ENCODE data around the gene TWIST2.

The TWIST2 gene

DNA sequence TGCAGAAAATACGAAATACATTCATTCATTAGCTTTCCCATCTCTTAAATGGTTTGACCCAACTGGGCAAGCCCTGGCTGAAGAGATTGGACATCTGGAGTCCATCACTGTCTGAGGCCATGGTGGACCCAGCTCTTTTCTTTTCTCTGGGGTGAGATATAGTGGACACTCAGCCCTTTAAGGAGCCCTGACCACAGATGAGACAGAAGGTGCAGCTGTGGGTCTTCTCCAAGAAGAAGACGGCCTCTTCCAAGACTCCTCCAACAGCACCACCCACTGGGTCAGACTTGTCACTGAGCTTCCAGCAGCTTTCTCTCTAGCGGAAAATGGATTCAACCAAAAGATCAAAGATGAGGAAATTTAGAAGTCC, 27.2 kb downstream of the TWIST2 start:
- Histone ChIP-seq H3K9me3 (ENCODE audit: low read length) (no peaks in the 10 kb centered on the region), H3K27me3 (ENCODE audit: insufficient read depth, low read length) (no peaks in the 10 kb centered on the region), H4K20me1 (ENCODE audit: insufficient read depth, low read length) (no peaks in the 10 kb centered on the region), H3K36me3 (ENCODE audit: insufficient read depth, low read length) (no peaks in the 10 kb centered on the region), H3F3A (ENCODE audit: insufficient read depth, low read length) (no peaks in the 10 kb centered on the region), H2AFZ (ENCODE audit: low read length) (no peak overlapping the region), H3K4me3 (ENCODE audit: low read depth, low read length, poor library complexity, severe bottlenecking) (no peak overlapping the region), H3K27ac (ENCODE audit: low read depth, low read length, poor library complexity, severe bottlenecking) (no peak overlapping the region), H3K4me2 (ENCODE audit: low read length) (no peak overlapping the region), H3K4me1 (ENCODE audit: insufficient read depth, low read length, severe bottlenecking) (no peaks in the 10 kb centered on the region), H3K9ac (ENCODE audit: low read length) (no peak overlapping the region), H3K79me2 (ENCODE audit: insufficient read depth, low read length) (no peaks in the 10 kb centered on the region), H3K9me2 (ENCODE audit: low read depth, low read length) (no peaks in the 10 kb centered on the region)
- TF ChIP-seq CTCF (IDR thresholded peaks at IDR 0.05; ENCODE audit: low read length) (no peak), EZH2 (IDR thresholded peaks at IDR 0.05; ENCODE audit: borderline replicate concordance, low read length) (no peak)

DNA sequence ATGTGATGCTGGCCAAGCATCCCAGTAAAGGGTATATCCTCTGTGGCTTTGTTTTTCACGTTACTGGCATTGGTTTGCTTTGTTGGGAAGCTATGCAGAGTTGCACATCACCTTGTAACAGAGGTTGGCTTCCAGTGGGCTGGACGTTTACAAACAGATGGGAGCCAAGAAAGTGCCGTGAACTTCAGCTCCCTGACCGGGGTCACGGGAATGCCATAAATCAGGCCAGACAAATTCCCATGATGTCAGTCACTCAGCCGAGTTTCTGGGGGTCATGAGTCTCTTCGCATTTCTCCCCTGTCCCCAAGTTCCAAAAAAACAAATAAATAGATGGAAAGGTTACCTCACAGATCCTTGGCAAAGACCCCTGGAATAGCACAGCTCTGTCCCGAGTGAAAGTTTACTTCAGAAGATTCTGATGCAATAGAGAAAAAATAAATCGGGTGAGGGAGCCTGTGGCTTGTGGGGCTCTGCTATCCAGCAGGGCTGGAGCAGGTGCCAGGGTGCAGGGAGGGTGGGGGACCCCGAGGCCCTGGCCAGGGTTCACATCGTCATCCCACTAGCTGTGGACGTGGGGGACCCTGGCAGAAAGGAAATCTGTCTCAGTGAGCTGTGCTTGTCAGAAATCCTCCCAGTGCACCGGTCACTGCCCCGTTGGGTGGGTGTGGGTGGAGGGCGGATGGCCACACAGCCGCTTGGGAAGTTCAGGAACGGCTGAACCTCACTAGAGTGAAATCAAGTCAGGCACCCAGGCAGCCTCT, 27.8 kb downstream of the TWIST2 start:
- H3K4me1 ChIP-seq (ENCODE audit: insufficient read depth, low read length, severe bottlenecking): no peaks in the 10 kb centered on the region
- H3K9me2 ChIP-seq (ENCODE audit: low read depth, low read length): no peaks in the 10 kb centered on the region
- no peak overlapping the region for H2AFZ ChIP-seq (ENCODE audit: low read length)
- no peaks in the 10 kb centered on the region for H3F3A ChIP-seq (ENCODE audit: insufficient read depth, low read length)
- H3K4me2 ChIP-seq (ENCODE audit: low read length): no peak overlapping the region
- no peaks in the 10 kb centered on the region for H3K27me3 ChIP-seq (ENCODE audit: insufficient read depth, low read length)
- H3K4me3 ChIP-seq (ENCODE audit: low read depth, low read length, poor library complexity, severe bottlenecking): no peak overlapping the region
- H3K9ac ChIP-seq (ENCODE audit: low read length): no peak overlapping the region
- TF ChIP-seq EZH2 (IDR thresholded peaks at IDR 0.05; ENCODE audit: borderline replicate concordance, low read length) (no peak), CTCF (IDR thresholded peaks at IDR 0.05; ENCODE audit: low read length) (no peak)
- H3K27ac ChIP-seq (ENCODE audit: low read depth, low read length, poor library complexity, severe bottlenecking): no peak overlapping the region
- no peaks in the 10 kb centered on the region for H4K20me1 ChIP-seq (ENCODE audit: insufficient read depth, low read length)
- H3K36me3 ChIP-seq (ENCODE audit: insufficient read depth, low read length): no peaks in the 10 kb centered on the region
- no peaks in the 10 kb centered on the region for H3K79me2 ChIP-seq (ENCODE audit: insufficient read depth, low read length)
- no peaks in the 10 kb centered on the region for H3K9me3 ChIP-seq (ENCODE audit: low read length)

DNA sequence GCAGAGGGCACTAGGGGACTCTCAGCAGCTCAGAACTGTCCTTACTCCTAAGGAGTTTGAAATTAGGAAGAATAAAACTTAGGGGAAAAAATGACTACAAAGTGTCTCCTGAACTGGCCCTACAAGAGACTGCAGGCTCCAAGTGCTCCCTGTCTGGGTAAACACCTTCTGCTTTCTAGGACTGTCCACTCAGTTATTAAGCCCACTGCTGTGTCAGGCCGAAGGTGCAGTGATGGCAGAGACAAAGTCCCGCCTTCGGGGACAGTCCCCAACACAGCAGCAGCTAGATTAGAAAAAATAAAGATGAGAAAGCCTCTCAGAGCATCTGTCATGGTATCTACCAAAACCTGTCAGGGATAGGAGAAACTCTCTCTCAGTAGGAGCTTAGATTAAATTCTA, 28.3 kb downstream of the TWIST2 start:
- Histone ChIP-seq H3K9me3 (ENCODE audit: low read length) (no peaks in the 10 kb centered on the region), H3K4me3 (ENCODE audit: low read depth, low read length, poor library complexity, severe bottlenecking) (no peak overlapping the region), H3K27me3 (ENCODE audit: insufficient read depth, low read length) (no peaks in the 10 kb centered on the region), H4K20me1 (ENCODE audit: insufficient read depth, low read length) (no peaks in the 10 kb centered on the region), H3F3A (ENCODE audit: insufficient read depth, low read length) (no peaks in the 10 kb centered on the region), H3K9ac (ENCODE audit: low read length) (no peak overlapping the region), H2AFZ (ENCODE audit: low read length) (no peak overlapping the region), H3K36me3 (ENCODE audit: insufficient read depth, low read length) (no peaks in the 10 kb centered on the region), H3K4me1 (ENCODE audit: insufficient read depth, low read length, severe bottlenecking) (no peaks in the 10 kb centered on the region), H3K27ac (ENCODE audit: low read depth, low read length, poor library complexity, severe bottlenecking) (no peak overlapping the region), H3K4me2 (ENCODE audit: low read length) (no peak overlapping the region), H3K9me2 (ENCODE audit: low read depth, low read length) (no peaks in the 10 kb centered on the region), H3K79me2 (ENCODE audit: insufficient read depth, low read length) (no peaks in the 10 kb centered on the region)
- no peak for TF ChIP-seq CTCF (IDR thresholded peaks at IDR 0.05; ENCODE audit: low read length)
- no peak for TF ChIP-seq EZH2 (IDR thresholded peaks at IDR 0.05; ENCODE audit: borderline replicate concordance, low read length)

Measured in OCI-LY1 (cell line).